H9 (cell line): ENCODE data around the gene ZNF583. TPM values are rescaled to one million over a fixed set of nuclear protein-coding genes. Genes with fewer than 3 reads are reported as not detected.

Experiments
- DNase-seq: peaks from one replicate; pipeline ENCODE4 v3.0.0-alpha.2; 2017
- H2AFZ ChIP-seq: one replicate; pipeline ENCODE4 v1.6.1; 2013; ENCODE audit warnings: mild to moderate bottlenecking, low read length, control low read depth, moderate library complexity
- H2AK5ac ChIP-seq: 2 replicates; pipeline ENCODE4 v1.6.1; 2013; ENCODE audit warnings: low read length, control low read depth, mixed read lengths; ENCODE audit not compliant: insufficient read length
- H2BK120ac ChIP-seq: one replicate; pipeline ENCODE4 v1.6.1; 2013; ENCODE audit warnings: low read depth, mild to moderate bottlenecking, low read length, control low read depth, inconsistent platforms; ENCODE audit not compliant: poor library complexity, severe bottlenecking
- H2BK12ac ChIP-seq: 2 replicates; pipeline ENCODE4 v1.6.1; 2013; ENCODE audit warnings: low read length, control low read depth, mixed read lengths, low read depth; ENCODE audit not compliant: insufficient read length
- H2BK15ac ChIP-seq: 2 replicates; pipeline ENCODE4 v1.6.1; 2013; ENCODE audit warnings: low read depth, low read length, control low read depth
- H2BK20ac ChIP-seq: one replicate; pipeline ENCODE4 v1.6.1; 2013; ENCODE audit warnings: low read depth, mild to moderate bottlenecking, low read length, control low read depth, inconsistent platforms; ENCODE audit not compliant: poor library complexity, severe bottlenecking
- H2BK5ac ChIP-seq: 2 replicates; pipeline ENCODE4 v1.6.1; 2013; ENCODE audit warnings: low read length, control low read depth, mixed read lengths; ENCODE audit not compliant: insufficient read length
- H3K14ac ChIP-seq: 2 replicates; pipeline ENCODE4 v1.6.1; 2013; ENCODE audit warnings: low read length, control low read depth; ENCODE audit not compliant: insufficient read depth
- H3K18ac ChIP-seq: 2 replicates; pipeline ENCODE4 v1.6.1; 2013; ENCODE audit warnings: low read depth, mild to moderate bottlenecking, mixed read lengths, low read length, control low read depth; ENCODE audit not compliant: insufficient read length
- H3K23ac ChIP-seq: 2 replicates; pipeline ENCODE4 v1.6.1; 2013; ENCODE audit warnings: low read length, control low read depth, mixed read lengths, low read depth; ENCODE audit not compliant: insufficient read length
- H3K23me2 ChIP-seq: 2 replicates; pipeline ENCODE4 v1.6.1; 2013; ENCODE audit warnings: low read depth, mild to moderate bottlenecking, mixed read lengths, low read length, control low read depth; ENCODE audit not compliant: insufficient read length, poor library complexity, severe bottlenecking
- H3K27ac ChIP-seq: 2 replicates; pipeline ENCODE4 v1.5.1; 2013; ENCODE audit warnings: low read length, control low read depth, mixed read lengths, low read depth; ENCODE audit not compliant: insufficient read length
- H3K27me3 ChIP-seq: 2 replicates; pipeline ENCODE4 v1.6.1; 2013; ENCODE audit warnings: low read length, control low read depth, inconsistent platforms; ENCODE audit not compliant: insufficient read depth
- H3K4ac ChIP-seq: 2 replicates; pipeline ENCODE4 v1.6.1; 2013; ENCODE audit warnings: low read depth, mild to moderate bottlenecking, control low read depth, inconsistent platforms, low read length, moderate library complexity
- H3K4me1 ChIP-seq: 2 replicates; pipeline ENCODE4 v1.6.1; 2013; ENCODE audit warnings: low read length, control low read depth, inconsistent platforms; ENCODE audit not compliant: insufficient read depth
- H3K4me2 ChIP-seq: 2 replicates; pipeline ENCODE4 v1.6.1; 2013; ENCODE audit warnings: low read length, control low read depth, mixed read lengths; ENCODE audit not compliant: insufficient read length, insufficient read depth
- H3K56ac ChIP-seq: 2 replicates; pipeline ENCODE4 v1.6.1; 2013; ENCODE audit warnings: low read depth, mild to moderate bottlenecking, mixed read lengths, low read length, control low read depth; ENCODE audit not compliant: insufficient read length
- H3K79me1 ChIP-seq: 2 replicates; pipeline ENCODE4 v1.6.1; 2013; ENCODE audit warnings: low read depth, mild to moderate bottlenecking, moderate library complexity, low read length, control low read depth, inconsistent platforms; ENCODE audit not compliant: insufficient read depth, poor library complexity, severe bottlenecking
- H3K79me2 ChIP-seq: 2 replicates; pipeline ENCODE4 v1.6.1; 2013; ENCODE audit warnings: low read length, control low read depth, inconsistent platforms; ENCODE audit not compliant: insufficient read depth
- H3K9ac ChIP-seq: 2 replicates; pipeline ENCODE4 v1.6.1; 2013; ENCODE audit warnings: low read length, control low read depth, mixed read lengths; ENCODE audit not compliant: insufficient read length; ENCODE audit errors: extremely low read depth
- H3K9me3 ChIP-seq: one replicate; pipeline ENCODE4 v1.6.1; 2013; ENCODE audit warnings: low read depth, low read length, inconsistent platforms; ENCODE audit not compliant: control insufficient read depth
- H3T11ph ChIP-seq: one replicate; pipeline ENCODE4 v1.6.1; 2013; ENCODE audit warnings: mild to moderate bottlenecking, low read length, control low read depth, inconsistent platforms
- H4K20me1 ChIP-seq: one replicate; pipeline ENCODE4 v1.6.1; 2013; ENCODE audit not compliant: control insufficient read depth, insufficient read length, insufficient read depth
- H4K5ac ChIP-seq: 2 replicates; pipeline ENCODE4 v1.6.1; 2013; ENCODE audit warnings: low read depth, mild to moderate bottlenecking, mixed read lengths, low read length, control low read depth; ENCODE audit not compliant: insufficient read length
- H4K8ac ChIP-seq: replicated peaks from 2 replicates; pipeline ENCODE4 v1.6.1; 2013; ENCODE audit warnings: low read length, control low read depth, mixed read lengths, low read depth; ENCODE audit not compliant: insufficient read length
- H4K91ac ChIP-seq: 2 replicates; pipeline ENCODE4 v1.6.1; 2013; ENCODE audit warnings: low read depth, mild to moderate bottlenecking, moderate library complexity, mixed read lengths, low read length, control low read depth; ENCODE audit not compliant: insufficient read length
- H3K27ac Mint-ChIP-seq, 3 experiments: 2 replicates in 2 of 3; 3 replicates in 1 of 3; pipeline ENCODE4 v1.8.0; 2020 to 2021; ENCODE audit warnings: mixed read lengths in 3 of 3, mild to moderate bottlenecking in 1 of 3, moderate library complexity in 1 of 3
- H3K27me3 Mint-ChIP-seq: 2 replicates; pipeline ENCODE4 v1.8.0; 2021; ENCODE audit warnings: low read depth, mild to moderate bottlenecking, moderate library complexity, mixed read lengths
- H3K36me3 Mint-ChIP-seq, 3 experiments: 2 replicates in 2 of 3; 3 replicates in 1 of 3; pipeline ENCODE4 v1.8.0; 2020 to 2021; ENCODE audit warnings: low read depth in 3 of 3, mixed read lengths in 3 of 3; ENCODE audit not compliant: insufficient read depth in 1 of 3
- H3K4me1 Mint-ChIP-seq, 2 experiments: 2 replicates each; pipeline ENCODE4 v1.8.0; 2020; ENCODE audit warnings: mixed read lengths in 2 of 2
- H3K4me3 Mint-ChIP-seq, 2 experiments: 2 replicates in 1 of 2; 3 replicates in 1 of 2; pipeline ENCODE4 v1.8.0; 2020 to 2021; ENCODE audit warnings: mild to moderate bottlenecking in 2 of 2, mixed read lengths in 2 of 2, moderate library complexity in 1 of 2
- H3K9me3 Mint-ChIP-seq, 2 experiments: 2 replicates in 1 of 2; 3 replicates in 1 of 2; pipeline ENCODE4 v1.8.0; 2020; ENCODE audit warnings: mild to moderate bottlenecking in 2 of 2, mixed read lengths in 2 of 2, moderate library complexity in 1 of 2
- CTCF ChIP-seq: fragments of 200-600 bp; sonication (generic); conservative IDR thresholded peaks from 3 replicates; pipeline ENCODE4 v1.8.0; 2021; ENCODE audit warnings: antibody characterized with exemption, mild to moderate bottlenecking
- WGBS: extraction: QIAGEN DNeasy Blood & Tissue Kit; methylation state at CpG from one replicate; pipeline ENCODE4 v1.1.7; 2013; ENCODE audit warnings: missing lambda C conversion rate, low lambda C conversion rate, mixed read lengths; ENCODE audit not compliant: insufficient read length; ENCODE audit errors: extremely low coverage; 5-methylcytosine and 5-hydroxymethylcytosine counted together
- total RNA-seq: library from RNA; stranded (reverse); gene quantifications from 2 replicates; pipeline ENCODE4 v1.2.1, GENCODE V29; 2021

The ZNF583 gene
- total RNA-seq, 1 experiment from 2014 or later = 3.3 TPM

GRCh38 chr19:56398809-56399208 lies 5.3 kb upstream of the ZNF583 start:
- no peak overlapping the region for H2AK5ac ChIP-seq
- no peak overlapping the region for H3K4me2 ChIP-seq
- Mint-ChIP-seq H3K27me3 (peaks cover 1% of the 10 kb centered on the region), H3K9me3 (peaks cover 49 to 80% of the 10 kb centered on the region in 2 experiments), H3K36me3 (peaks cover 65 to 73% (median 71%) of the 10 kb centered on the region in 3 experiments), H3K27ac (no peak overlapping the region), H3K4me3 (no peak overlapping the region), H3K4me1 (peaks cover 7 to 8% of the 10 kb centered on the region in 2 experiments)
- 0 out of 2 replicates have a peak, but pooled peaks cover 2% of the 10 kb centered on the region for H3K4me1 ChIP-seq
- no peak for DNase-seq
- no peak overlapping the region for H3K18ac ChIP-seq
- no peak overlapping the region for H2BK120ac ChIP-seq
- H3K27ac ChIP-seq = no peak overlapping the region
- H2BK5ac ChIP-seq = no peak overlapping the region
- no peak overlapping the region for H4K91ac ChIP-seq
- no peak overlapping the region for H2BK20ac ChIP-seq
- H3K14ac ChIP-seq = no peak overlapping the region
- no peak overlapping the region for H3K23ac ChIP-seq
- no peak for TF ChIP-seq CTCF
- H2AFZ ChIP-seq = no peak overlapping the region
- H3K9me3 ChIP-seq = peaks cover 8% of the 10 kb centered on the region
- H4K5ac ChIP-seq = no peak overlapping the region
- H2BK15ac ChIP-seq = no peak overlapping the region
- H4K8ac ChIP-seq = no peak overlapping the region
- no peaks in the 10 kb centered on the region for H3K79me2 ChIP-seq
- no peak overlapping the region for H3K56ac ChIP-seq
- no CpG with 5 or more reads among the region's 5 CpGs for WGBS
- no peak overlapping the region for H3T11ph ChIP-seq
- H3K23me2 ChIP-seq = peaks cover 3% of the 10 kb centered on the region
- no peak overlapping the region for H3K4ac ChIP-seq
- H3K27me3 ChIP-seq = no peaks in the 10 kb centered on the region
- H3K9ac ChIP-seq = no peak overlapping the region
- H2BK12ac ChIP-seq = no peak overlapping the region
- H3K79me1 ChIP-seq = no peaks in the 10 kb centered on the region
- H4K20me1 ChIP-seq = no peaks in the 10 kb centered on the region
